Cardiac muscle cell (in vitro differentiated cells and primary cell): ENCODE results near the gene HINT3. TPM values are rescaled to one million over a fixed set of nuclear protein-coding genes. Genes with fewer than 3 reads are reported as not detected.

Source experiments
- DNase-seq, 2 donors: peaks; one replicate each; pipeline versions ENCODE4 v3.0.0 to v3.0.0-alpha.2; 2010 to 2017; ENCODE audit warnings: low read depth in 1 of 2, low spot score in 1 of 2
- H3K27ac ChIP-seq: fragments of 200-600 bp; sonication (generic); 2 replicates; pipeline ENCODE4 v1.5.1; 2016
- H3K27me3 ChIP-seq: fragments of 200-600 bp; sonication (generic); 2 replicates; pipeline ENCODE4 v1.6.0; 2016; ENCODE audit warnings: control low read depth
- H3K36me3 ChIP-seq: fragments of 200-600 bp; sonication (generic); 2 replicates; pipeline ENCODE4 v1.5.1; 2016; ENCODE audit warnings: control low read depth
- H3K4me1 ChIP-seq: fragments of 200-600 bp; sonication (generic); 2 replicates; pipeline ENCODE4 v1.8.1; 2017; ENCODE audit warnings: low read depth, mild to moderate bottlenecking, mixed run types
- H3K4me3 ChIP-seq: fragments of 200-600 bp; sonication (generic); 2 replicates; pipeline ENCODE4 v1.5.1; 2016; ENCODE audit warnings: mild to moderate bottlenecking
- H3K9me3 ChIP-seq: fragments of 200-600 bp; sonication (generic); 2 replicates; pipeline ENCODE4 v1.5.1; 2017; ENCODE audit warnings: low read depth, mild to moderate bottlenecking, control low read depth
- polyA plus RNA-seq: library from polyadenylated mRNA; unstranded; fragments of >200 nt; fragmentation: Nextera tagmentation; extraction: Ambion mirVana; gene quantifications from 2 replicates; pipeline ENCODE4 v1.2.1, GENCODE V29; 2016
- total RNA-seq: library from RNA; depleted of rRNA; stranded (reverse); fragments of >200 nt; gene quantifications from 2 replicates; pipeline ENCODE4 v1.2.3, GENCODE V29; 2016
- TF ChIP-seq, protein P1 (sequence below): IDR thresholded peaks from 2 replicates; pipeline ENCODE4 v1.5.1; 2012; ENCODE audit warnings: low read depth, mild to moderate bottlenecking, low read length

The HINT3 gene
- total and polyA plus RNA-seq, 2 experiments from 2014 or later, result 30.8 to 43.3 TPM

DNA sequence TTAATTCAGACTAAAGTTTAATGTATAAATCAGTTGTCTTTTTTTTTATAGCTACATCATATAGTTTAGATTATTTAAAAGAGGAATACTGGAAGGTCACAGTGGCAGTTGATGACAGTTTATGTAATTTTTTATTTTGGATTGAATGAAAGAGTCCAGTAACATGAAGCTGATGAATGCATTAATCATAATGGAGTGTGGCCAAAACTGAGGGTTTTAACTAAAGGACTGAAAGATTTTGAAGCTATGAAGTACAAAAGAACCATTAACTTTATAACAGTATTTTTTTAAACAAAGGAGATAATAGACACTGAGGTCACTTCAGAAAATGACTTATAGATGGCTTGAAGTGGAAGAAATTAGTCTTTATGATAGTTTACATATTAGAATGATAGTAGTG is 71.0 kb downstream of the HINT3 start:
- peaks cover 9% of the 10 kb centered on the region for H3K36me3 ChIP-seq
- H3K9me3 ChIP-seq, result no peaks in the 10 kb centered on the region
- H3K27me3 ChIP-seq, result no peaks in the 10 kb centered on the region
- TF ChIP-seq, protein P1, sequence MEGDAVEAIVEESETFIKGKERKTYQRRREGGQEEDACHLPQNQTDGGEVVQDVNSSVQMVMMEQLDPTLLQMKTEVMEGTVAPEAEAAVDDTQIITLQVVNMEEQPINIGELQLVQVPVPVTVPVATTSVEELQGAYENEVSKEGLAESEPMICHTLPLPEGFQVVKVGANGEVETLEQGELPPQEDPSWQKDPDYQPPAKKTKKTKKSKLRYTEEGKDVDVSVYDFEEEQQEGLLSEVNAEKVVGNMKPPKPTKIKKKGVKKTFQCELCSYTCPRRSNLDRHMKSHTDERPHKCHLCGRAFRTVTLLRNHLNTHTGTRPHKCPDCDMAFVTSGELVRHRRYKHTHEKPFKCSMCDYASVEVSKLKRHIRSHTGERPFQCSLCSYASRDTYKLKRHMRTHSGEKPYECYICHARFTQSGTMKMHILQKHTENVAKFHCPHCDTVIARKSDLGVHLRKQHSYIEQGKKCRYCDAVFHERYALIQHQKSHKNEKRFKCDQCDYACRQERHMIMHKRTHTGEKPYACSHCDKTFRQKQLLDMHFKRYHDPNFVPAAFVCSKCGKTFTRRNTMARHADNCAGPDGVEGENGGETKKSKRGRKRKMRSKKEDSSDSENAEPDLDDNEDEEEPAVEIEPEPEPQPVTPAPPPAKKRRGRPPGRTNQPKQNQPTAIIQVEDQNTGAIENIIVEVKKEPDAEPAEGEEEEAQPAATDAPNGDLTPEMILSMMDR, result no peak
- peak in 1 of 2 donors; percentile 21 for DNase-seq
- no peak overlapping the region for H3K27ac ChIP-seq
- H3K4me3 ChIP-seq, result no peak overlapping the region
- H3K4me1 ChIP-seq, result peaks cover 36% of the 10 kb centered on the region

Other genes with a start within 250 kb of the HINT3 start
- gene HEY2, start 207.1 kb upstream of the HINT3 start, total RNA-seq, result 38.1 and 73.8 TPM in 2 replicates
- gene HEY2, start 207.1 kb upstream of the HINT3 start, polyA plus RNA-seq, result 54.1 and 166 TPM in 2 replicates
- gene NCOA7, start 165.8 kb upstream of the HINT3 start, total RNA-seq, result 4.2 and 5.2 TPM in 2 replicates
- 5.3 and 5.8 TPM in 2 replicates for gene NCOA7, start 165.8 kb upstream of the HINT3 start, polyA plus RNA-seq
- gene TRMT11, start 29.8 kb downstream of the HINT3 start, total RNA-seq, result 30.8 and 68.6 TPM in 2 replicates
- gene TRMT11, start 29.8 kb downstream of the HINT3 start, polyA plus RNA-seq, result 46.5 and 67.6 TPM in 2 replicates